ENCODE results near the gene CD300A.

Gene CD300A

DNA sequence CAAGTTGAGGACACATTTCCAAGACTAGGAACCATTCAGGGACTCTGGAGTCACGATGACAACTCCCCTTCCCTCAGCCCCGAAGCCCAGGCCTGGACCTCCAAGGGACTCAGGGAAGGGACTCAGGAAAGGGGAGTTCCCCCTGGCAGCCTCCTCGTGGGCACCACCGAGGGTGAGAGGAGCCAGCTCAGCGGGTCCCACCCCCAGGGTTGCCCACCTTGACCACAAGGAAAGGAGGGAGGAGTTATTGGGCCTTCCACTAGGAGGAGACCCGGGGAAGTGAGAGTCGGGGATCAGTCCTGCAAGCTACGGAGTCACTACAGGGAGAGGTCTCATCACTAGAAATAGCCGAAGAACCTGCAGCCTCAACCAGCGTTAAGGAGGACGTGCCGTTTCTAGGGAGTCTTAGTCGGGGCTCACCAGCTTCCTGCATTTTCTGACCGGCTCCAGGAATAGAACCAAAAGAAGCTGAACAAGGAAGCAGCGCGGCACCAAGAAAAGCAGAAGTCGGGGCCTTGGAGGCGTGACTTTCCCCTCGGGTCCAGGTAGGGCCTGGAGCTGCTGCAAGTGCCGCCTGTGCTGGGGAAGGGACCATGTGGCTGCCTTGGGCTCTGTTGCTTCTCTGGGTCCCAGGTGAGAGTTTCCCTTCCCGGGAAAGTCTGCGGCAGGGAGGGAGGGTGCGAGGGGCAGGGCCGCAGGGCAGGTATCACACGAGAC is at the start of gene CD300A:
CD300A (plus strand) TSS at position 524 of the 717 bp plus-strand sequence; CDS start at position 594, 70 bp downstream.
- DNase-seq: no peak

DNA sequence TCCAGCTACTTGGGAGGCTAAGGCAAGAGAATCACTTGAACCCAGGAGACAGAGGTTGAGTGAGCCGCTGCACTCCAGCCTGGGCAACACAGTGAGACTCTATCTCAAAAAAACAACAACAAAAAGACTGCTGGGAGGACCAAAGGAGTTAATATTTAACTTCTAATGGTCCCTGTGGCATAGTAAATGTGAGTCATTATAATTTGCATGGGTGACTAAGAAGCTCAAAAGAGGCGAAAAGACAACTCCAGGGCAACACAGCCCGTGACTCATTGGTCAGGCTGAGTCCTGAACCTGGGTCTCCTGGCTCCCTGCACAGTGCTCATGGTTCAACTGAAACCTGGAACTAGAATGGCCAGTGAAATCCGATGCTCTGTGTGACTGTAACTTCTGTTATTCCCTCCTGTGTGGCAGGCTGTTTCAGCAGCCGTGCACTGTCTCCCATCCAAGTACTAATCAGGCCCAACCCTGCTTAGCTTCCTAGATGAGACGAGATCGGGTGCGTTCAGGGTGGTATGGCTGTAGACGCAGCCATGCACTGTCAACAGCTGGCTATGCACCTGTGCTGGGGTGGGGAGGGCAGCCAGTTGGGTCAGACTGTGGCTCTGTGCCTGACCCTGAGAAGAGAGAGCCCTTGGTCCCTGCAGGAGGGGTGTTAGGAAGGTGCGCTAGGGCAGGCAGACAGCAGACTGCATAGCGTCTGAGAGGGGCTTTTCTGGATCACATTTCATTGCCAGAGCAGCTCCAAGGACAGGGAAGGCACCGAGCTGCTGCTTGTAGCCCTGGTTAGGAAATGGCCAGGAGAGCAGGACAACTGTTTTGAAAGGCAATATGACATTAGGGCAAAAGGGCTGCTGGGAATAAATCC is 49.0 kb upstream of the CD300A start:
- DNase-seq: no peak

GRCh38 chr17:74419928-74420411 is 46.5 kb upstream of the CD300A start:
- DNase-seq: no peak

DNA sequence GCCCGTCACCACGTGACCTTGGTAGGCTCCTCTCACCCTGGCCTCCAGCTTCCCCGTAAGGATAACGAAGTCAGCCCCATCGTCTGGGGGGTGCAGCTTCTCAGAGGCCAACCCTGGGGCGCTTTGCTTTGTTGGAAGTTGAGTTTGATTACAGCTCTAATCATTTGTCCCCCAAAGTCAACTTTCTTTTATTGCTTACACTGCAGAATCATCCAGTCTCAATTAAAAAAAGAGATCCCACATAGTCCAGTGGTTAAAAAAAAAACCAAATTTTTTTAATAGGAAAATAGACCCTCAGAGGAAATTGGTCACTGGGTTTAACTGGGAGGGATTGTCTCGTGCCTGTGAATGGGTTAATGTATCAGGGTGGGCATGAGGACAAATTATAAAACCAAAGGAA is 42.3 kb upstream of the CD300A start:
- no peak for DNase-seq

GRCh38 chr17:74424657-74425056 is 41.8 kb upstream of the CD300A start:
- DNase-seq: peak; percentile 80

DNA sequence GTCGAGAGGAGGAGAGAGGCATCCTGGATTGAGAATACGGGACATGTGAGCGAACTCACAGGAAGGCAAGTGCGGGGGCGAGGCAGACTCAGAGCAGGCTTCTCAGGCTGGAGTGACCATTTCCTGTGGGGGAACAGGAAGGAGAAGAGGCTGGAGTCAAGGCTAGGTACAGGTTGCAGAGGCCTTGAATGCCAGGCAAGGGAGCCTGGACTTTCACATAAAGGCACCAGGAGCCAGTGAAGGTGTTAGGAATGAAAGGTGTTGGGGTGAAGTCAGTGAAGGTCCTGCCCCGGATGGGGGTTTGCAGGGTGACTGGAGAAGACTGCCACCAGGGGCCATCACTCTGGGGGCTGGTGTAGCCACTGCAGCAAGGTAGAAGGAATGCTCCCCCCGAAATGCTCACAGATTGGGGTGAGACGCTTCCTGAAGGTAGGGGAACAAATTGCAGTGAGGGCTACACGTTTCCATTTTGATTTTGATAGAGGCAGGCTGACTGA is 39.8 kb upstream of the CD300A start:
- DNase-seq: no peak

DNA sequence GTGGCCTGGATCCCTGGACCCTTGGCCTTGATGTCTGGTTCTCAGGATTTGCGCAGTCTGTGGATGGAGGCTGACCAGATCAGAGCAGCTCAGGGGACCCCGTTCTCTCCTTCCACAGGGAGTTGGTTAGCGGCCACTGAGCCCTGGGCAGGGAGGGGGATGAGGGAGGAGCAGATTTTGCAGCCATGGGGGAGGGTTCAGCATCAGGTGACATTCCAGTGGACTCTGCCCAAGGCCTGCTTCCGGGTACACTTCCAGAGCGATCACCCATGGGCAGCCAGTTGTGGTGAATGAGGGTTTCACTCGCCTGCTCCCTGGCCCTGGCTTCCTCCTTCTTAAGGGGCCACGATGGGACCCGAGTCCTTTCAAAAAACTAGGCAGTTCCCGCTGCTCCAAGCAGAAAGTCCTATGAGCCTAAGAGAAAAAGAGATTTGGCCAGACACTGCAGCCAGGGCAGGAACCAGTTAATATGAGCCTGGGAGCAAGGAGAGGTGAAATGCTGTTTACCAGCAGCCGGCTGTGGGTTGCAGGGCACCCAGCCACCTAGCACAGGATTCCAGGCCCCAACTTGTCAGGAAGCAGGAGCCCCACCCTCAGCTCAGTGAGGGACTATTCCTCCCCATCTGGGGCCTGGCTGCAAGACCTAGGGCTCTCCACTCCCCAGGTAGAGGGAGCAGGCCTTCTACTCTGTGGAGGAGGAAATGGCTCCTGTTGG is 39.2 kb upstream of the CD300A start:
- no peak for DNase-seq

DNA sequence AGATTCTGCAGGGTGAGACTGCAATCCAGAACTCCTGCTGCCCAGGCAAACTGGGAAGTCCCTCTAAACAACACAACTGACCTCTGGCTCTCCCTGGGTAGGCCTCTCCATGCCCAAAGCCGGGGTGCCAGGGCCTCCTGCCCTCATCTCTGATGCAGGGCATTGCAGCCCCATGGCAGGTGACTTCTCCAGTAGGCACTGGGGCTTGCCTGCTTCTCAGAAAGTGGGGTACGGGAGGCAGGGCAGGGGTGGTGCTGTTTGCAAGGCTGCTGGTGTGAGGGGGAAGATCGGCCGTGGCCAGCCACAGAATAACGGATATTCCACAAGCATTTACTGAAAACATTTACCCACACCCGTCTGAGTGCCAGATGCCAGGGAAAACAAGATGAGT is 38.7 kb upstream of the CD300A start:
- no peak for DNase-seq

- no peak for DNase-seq
These were observed 36.6 kb upstream of the CD300A start for GRCh38 chr17:74429604-74430384.

- DNase-seq: no peak
These were observed 36.1 kb upstream of the CD300A start for GRCh38 chr17:74430385-74430705.

- peak; percentile 77 for DNase-seq
These were observed 35.5 kb upstream of the CD300A start for GRCh38 chr17:74430706-74431567.

DNA sequence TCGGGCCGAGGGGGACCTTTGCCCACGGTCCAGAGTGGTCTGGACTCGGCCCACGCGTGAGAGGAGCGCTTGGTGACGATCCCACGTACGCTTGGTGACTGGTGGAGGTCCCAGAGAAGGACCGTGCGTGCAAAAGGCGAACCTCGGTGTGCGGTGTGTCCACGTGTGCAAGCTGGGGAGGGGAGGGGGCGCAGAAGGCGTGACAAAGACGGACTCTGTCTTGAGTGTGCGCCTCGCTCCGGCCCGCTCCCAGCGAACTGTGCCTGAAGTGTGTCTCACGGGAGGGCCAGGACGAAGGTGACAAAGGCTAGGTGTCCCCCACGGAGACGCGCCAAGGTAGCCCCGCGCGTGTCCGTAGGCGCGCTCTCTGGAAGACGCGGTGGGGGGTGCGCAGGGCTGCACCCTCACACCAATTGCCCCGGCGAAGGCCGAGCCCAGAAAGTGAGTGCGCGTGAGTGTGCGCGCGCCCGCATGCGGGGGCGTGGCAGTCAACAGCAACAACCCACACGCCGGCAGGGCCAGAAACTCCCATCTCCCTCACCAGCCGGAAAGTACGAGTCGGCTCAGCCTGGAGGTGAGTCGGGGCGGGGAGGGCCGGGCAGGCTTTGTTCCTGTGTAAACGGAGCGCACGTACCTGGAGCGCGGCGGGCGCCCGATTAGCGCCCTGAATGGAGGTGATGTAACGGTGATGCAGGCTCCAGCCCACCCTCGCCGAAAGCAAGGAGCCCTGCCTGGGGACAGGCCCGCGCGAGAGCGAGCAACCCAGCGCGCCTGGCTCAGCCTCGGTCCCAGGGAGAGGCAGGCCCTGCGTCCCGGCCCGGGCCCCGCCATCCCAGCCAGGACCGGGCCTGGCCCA is 34.6 kb upstream of the CD300A start, which contains the start of gene GPRC5C:
GPRC5C (plus strand) TSS at position 521 of the 856 bp plus-strand sequence. CDS start 7,689 bp downstream, outside the sequence.
- peak; percentile 84 for DNase-seq

DNA sequence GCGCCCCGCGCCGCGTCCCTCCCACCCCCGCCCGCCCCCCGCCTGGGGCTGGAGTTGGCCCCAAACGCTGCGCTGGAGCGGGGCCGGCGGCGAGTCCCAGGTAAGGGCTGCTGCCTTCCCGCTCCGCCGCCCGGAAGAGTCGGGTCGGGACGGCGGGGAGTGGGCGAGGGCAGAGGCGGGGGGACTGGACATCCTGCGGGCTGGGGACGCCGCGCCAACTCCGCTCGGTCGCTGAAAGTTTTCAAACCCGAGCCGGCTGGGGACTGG is 34.1 kb upstream of the CD300A start:
- DNase-seq: no peak

DNA sequence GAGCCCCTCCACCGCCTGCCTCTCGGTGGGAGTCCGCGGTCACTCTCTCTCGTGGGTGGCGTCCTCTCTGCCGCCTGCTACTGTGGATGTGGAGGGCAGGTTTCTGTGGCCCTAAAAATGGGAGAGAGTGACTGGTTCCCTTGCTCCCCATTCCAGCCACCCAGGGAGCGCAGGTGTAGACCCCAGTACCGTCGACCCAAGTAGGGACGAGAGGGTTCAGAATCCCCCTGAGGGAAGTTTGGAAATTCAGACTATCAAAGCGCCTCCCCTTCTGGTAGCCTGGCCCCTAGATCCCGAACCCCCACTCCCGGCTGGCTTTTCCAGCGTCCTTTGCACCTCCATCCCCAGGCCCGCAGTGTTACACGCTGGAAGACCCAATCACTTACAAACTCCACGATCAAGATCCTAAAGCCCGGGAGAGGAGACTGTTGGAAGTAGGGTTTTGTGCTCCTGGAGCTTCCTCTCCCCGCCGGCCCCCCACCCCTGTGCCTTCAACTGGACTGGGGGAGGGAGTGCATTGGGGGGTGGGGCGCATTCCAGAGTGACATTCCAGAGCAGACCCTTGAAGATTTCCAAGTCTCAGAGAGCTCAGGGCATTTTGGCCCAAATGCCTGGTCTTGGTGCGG is 33.6 kb upstream of the CD300A start:
- DNase-seq: no peak

DNA sequence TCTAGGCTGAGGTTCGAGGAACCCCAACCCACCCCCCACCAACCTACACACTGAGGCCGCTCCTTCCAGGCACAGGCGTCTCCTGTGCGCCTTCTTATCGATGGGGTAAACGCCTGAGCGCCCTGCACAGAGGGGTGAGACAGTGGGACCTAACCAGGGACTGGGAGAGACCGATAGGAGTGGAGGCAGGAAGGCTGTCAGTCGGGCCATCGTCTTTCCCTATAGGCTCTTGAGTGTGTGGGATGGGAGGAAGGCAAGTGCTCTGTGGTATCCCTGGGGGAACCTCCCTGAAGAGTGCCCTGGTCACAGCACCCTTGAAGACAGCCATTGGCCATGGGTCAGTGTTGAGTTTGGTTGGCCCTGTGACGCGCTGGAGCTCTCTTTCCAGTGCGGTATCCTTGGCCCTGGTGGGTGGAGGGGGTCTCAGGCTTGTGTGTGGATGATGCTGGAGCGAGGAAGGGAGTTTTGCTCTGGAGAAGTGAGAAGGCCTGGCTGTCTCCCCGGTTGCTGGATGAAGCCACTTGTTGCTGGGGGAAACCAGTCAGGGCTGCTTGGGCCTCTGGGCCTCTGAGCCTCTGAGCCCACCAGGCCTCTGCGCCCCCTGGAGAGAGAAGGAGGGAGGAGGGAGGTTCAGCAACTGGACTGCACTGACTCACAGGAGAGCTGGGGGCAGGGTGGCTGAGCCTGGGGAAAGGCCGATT is 32.9 kb upstream of the CD300A start:
- DNase-seq: no peak

DNA sequence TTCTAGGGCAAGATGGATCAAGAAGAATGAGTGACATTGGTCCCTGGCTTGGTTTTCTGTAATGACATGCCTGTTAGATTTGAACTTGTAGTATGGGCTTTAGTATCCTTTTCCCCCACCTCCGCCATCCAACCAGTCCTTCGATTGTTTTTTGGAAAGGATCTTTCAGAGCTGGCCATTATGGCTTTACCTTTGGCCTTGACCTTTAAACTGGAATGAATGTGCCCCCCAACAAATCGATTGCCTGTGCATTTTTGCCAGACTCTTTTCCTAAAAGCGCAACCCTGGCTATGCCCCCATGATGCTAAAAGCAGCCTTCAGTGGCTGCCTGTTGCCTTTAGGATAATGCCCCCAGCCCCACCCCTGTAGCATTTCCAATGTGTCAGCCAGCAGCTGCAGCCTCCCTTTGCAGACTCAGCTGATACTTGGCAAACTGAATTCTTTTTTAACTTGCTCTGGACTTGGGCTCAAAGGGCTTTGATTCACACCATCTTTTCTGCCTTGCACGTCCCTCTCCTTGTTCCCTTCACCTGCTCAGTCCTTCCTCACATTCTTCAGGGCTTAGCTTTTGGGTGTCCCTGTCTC is 30.6 kb upstream of the CD300A start:
- no peak for DNase-seq

GRCh38 chr17:74437702-74438101 is 28.7 kb upstream of the CD300A start:
- DNase-seq: no peak

- DNase-seq: no peak
These were observed 26.5 kb upstream of the CD300A start for GRCh38 chr17:74439691-74440567.
